Tibial artery (tissue), 4 donors: ENCODE results near the gene SHC2.
A peak's percentile ranks its signal among the peaks of the same experiment; 100 is the strongest.

ENCODE experiments used
- DNase-seq, 2 donors: peaks; one replicate each; pipeline ENCODE4 v3.0.0-alpha.2; 2019
- H3K27ac ChIP-seq, 2 donors: fragments of 200-600 bp; sonication (generic) in 1 of 2; 1 replicate in 1 of 2; 2 replicates in 1 of 2; pipeline ENCODE4 v1.5.1; 2018 to 2019; ENCODE audit warnings: mild to moderate bottlenecking in 1 of 2
- H3K27me3 ChIP-seq, 2 donors: fragments of 200-600 bp; sonication (generic) in 1 of 2; one replicate each; pipeline versions ENCODE4 v1.5.1 to v1.6.0; 2016 to 2019
- H3K36me3 ChIP-seq, 3 donors: fragments of 200-600 bp; sonication (generic) in 2 of 3; one replicate each; pipeline ENCODE4 v1.5.1; 2016 to 2019; ENCODE audit warnings: mild to moderate bottlenecking in 2 of 3
- H3K4me1 ChIP-seq, 4 donors: fragments of 200-600 bp; sonication (generic) in 2 of 4; 1 replicate in 3 of 4; 2 replicates in 1 of 4; pipeline ENCODE4 v1.5.1; 2016 to 2019
- H3K4me3 ChIP-seq, 2 donors: fragments of 200-600 bp; sonication (generic) in 1 of 2; 1 replicate in 1 of 2; 2 replicates in 1 of 2; pipeline ENCODE4 v1.5.1; 2018 to 2019; ENCODE audit warnings: mild to moderate bottlenecking in 2 of 2
- H3K9me3 ChIP-seq, 3 donors: fragments of 200-600 bp; sonication (generic) in 1 of 3; one replicate each; pipeline ENCODE4 v1.5.1; 2016 to 2019
- intact Hi-C: fragments of 100-400 bp; cut with DNase I; formaldehyde crosslinking; loops from one replicate; pipeline ENCODE4 v1.15.0; 2023; ENCODE audit warnings: low total_unique reads
- TF ChIP-seq, protein P1 (sequence below), 2 experiments: fragments of 200-600 bp in 1 of 2; fragments of 450-650 bp in 1 of 2; IDR thresholded peaks; one replicate each; pipeline ENCODE4 v1.5.1; 2017 to 2019; ENCODE audit warnings: antibody characterized with exemption in 2 of 2, mild to moderate bottlenecking in 1 of 2, moderate library complexity in 1 of 2

Gene SHC2

DNA sequence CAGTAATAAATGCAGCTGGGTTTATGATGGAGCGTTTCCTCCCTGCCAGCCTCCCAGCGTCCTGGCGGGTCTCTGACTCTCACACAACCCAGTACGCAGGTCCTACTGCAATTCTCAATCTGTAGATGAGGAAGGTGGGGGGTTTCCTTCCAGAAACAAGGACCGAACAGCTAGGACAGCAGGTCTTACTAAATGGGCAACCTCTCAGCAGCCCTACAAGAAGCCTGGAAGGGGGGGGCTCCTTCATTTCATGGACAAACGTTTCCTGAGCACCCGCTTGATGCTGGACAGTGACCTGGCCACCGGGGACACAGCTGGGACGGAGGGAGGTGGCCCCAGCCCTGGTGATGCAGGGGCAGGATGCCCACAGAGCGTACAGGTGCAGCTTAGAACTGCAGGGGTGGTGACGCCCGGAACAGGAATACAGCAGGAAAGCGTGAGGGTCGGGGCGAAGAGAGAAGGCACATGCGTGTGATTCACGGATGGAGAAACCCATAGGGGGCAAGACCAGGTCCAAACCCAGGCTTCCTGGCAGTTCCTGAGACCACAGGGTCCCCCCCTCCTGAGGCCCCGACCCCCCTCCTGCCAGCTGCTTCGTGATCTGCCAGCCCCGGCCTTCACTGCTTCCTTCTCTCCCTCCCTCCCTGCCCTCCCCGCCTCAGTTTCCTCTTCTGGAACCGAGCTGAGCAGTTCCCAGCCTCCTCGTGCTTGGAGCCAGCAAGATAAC, 51.2 kb downstream of the SHC2 start:
- intact Hi-C loops = no loop called here
- no peaks in the 10 kb centered on the region for H3K9me3 ChIP-seq
- H3K27ac ChIP-seq = no peak overlapping the region
- peak in 1 of 2 donors; percentile 53 for DNase-seq
- TF ChIP-seq, protein P1, sequence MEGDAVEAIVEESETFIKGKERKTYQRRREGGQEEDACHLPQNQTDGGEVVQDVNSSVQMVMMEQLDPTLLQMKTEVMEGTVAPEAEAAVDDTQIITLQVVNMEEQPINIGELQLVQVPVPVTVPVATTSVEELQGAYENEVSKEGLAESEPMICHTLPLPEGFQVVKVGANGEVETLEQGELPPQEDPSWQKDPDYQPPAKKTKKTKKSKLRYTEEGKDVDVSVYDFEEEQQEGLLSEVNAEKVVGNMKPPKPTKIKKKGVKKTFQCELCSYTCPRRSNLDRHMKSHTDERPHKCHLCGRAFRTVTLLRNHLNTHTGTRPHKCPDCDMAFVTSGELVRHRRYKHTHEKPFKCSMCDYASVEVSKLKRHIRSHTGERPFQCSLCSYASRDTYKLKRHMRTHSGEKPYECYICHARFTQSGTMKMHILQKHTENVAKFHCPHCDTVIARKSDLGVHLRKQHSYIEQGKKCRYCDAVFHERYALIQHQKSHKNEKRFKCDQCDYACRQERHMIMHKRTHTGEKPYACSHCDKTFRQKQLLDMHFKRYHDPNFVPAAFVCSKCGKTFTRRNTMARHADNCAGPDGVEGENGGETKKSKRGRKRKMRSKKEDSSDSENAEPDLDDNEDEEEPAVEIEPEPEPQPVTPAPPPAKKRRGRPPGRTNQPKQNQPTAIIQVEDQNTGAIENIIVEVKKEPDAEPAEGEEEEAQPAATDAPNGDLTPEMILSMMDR (IDR thresholded peaks at IDR 0.05) = no peak
- peaks cover 0 to 89% of the 10 kb centered on the region in 2 donors for H3K27me3 ChIP-seq
- H3K36me3 ChIP-seq = no peaks in the 10 kb centered on the region
- H3K4me1 ChIP-seq = peaks cover 0 to 23% (median 21%) of the 10 kb centered on the region in 4 donors
- H3K4me3 ChIP-seq = peak overlapping the region; percentile 33 to 54

DNA sequence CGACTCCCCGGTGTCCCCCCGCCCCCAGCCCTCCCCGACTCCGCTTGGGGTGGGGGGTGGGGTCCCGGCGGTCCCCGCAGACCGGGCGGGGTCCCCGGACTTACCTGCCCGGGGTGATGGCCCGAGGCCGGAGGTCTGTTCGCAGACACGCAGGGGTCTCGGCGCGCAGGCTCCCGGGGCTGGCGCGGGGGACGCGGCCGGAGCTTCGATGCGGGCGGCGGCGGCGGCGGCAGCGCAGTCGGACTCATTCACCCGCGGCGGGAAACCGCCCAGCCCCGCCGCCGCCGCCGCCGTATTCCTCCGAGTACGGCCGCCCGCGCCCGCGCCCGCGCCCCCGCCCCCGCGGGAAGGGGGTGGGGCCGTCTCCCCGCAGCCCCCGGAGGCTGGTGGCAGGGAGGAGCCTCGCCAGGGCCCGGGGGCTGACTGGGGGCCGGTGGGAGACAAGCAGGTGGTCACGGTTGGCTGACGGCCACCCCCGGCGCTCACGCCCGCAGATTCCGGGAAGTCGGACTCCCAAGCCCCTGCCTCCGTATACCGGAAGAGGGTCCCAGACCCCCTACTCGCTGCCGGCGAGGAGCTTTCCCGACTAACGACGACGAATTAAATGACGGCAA, 51.8 kb downstream of the SHC2 start, which contains the start of gene C2CD4C:
TSS of gene C2CD4C (minus strand) at position 246 of the 614 bp plus-strand sequence. CDS start 786 bp downstream, outside the sequence.
- peaks cover 0 to 23% (median 21%) of the 10 kb centered on the region in 4 donors for H3K4me1 ChIP-seq
- intact Hi-C loops = no loop called here
- peaks cover 0 to 84% of the 10 kb centered on the region in 2 donors for H3K27me3 ChIP-seq
- H3K9me3 ChIP-seq = no peaks in the 10 kb centered on the region
- TF ChIP-seq, protein P1 (IDR thresholded peaks at IDR 0.05) = no peak
- no peaks in the 10 kb centered on the region for H3K36me3 ChIP-seq
- peak within 1 kb of the TSS; percentile 33 to 54 for H3K4me3 ChIP-seq
- no peak within 1 kb of the TSS for H3K27ac ChIP-seq
- DNase-seq = peak in 1 of 2 donors; percentile 50

- peak in 1 of 2 donors; percentile 62 for DNase-seq
- TF ChIP-seq, protein P1 (IDR thresholded peaks at IDR 0.05) = no peak
- no peak overlapping the region for H3K27ac ChIP-seq
- no peaks in the 10 kb centered on the region for H3K36me3 ChIP-seq
- H3K27me3 ChIP-seq = peaks cover 0 to 83% of the 10 kb centered on the region in 2 donors
- H3K4me3 ChIP-seq = peak overlapping the region; percentile 33 to 54
- peaks cover 0 to 23% (median 21%) of the 10 kb centered on the region in 4 donors for H3K4me1 ChIP-seq
- intact Hi-C loops = no loop called here
- H3K9me3 ChIP-seq = no peaks in the 10 kb centered on the region
Observed at GRCh38 chr19:408441-408901, 52.4 kb downstream of the SHC2 start.

GRCh38 chr19:407511-408440, 53.1 kb downstream of the SHC2 start:
- H3K27ac ChIP-seq = no peak overlapping the region
- no peaks in the 10 kb centered on the region for H3K9me3 ChIP-seq
- H3K36me3 ChIP-seq = no peaks in the 10 kb centered on the region
- TF ChIP-seq, protein P1 (IDR thresholded peaks at IDR 0.05) = no peak
- intact Hi-C loops = no loop called here
- peaks cover 0 to 23% (median 21%) of the 10 kb centered on the region in 4 donors for H3K4me1 ChIP-seq
- no peak for DNase-seq
- H3K4me3 ChIP-seq = peak overlapping the region in 1 of 2 donors; percentile 54
- H3K27me3 ChIP-seq = peaks cover 0 to 83% of the 10 kb centered on the region in 2 donors

GRCh38 chr19:406971-407510, 53.8 kb downstream of the SHC2 start:
- intact Hi-C loops = no loop called here
- Histone ChIP-seq H3K27ac (no peak overlapping the region), H3K36me3 (no peaks in the 10 kb centered on the region), H3K9me3 (no peaks in the 10 kb centered on the region), H3K27me3 (peaks cover 0 to 83% of the 10 kb centered on the region in 2 donors), H3K4me3 (no peak overlapping the region), H3K4me1 (peaks cover 0 to 23% (median 21%) of the 10 kb centered on the region in 4 donors)
- TF ChIP-seq, protein P1 (IDR thresholded peaks at IDR 0.05) = no peak
- DNase-seq = peak in 1 of 2 donors; percentile 49
